Iris pigment epithelial cell (primary cell): ENCODE results near the gene PYGB.

Source experiments
- DNase-seq: peaks from one replicate; pipeline ENCODE4 v3.0.0-alpha.2; 2011; ENCODE audit warnings: low read depth

Gene PYGB

GRCh38 chr20:25247956-25248785 is at the start of gene PYGB:
Gene PYGB (plus strand): TSS chr20:25248085. CDS start chr20:25248179, 94 bp downstream.
- DNase-seq = peak; percentile 83

GRCh38 chr20:25198663-25199383 is 49.1 kb upstream of the PYGB start:
- no peak for DNase-seq

- DNase-seq = no peak
These were observed 48.2 kb upstream of the PYGB start for GRCh38 chr20:25199473-25200260.

- no peak for DNase-seq
These were observed 44.8 kb upstream of the PYGB start for GRCh38 chr20:25203089-25203488.

GRCh38 chr20:25203871-25204320 is 44.0 kb upstream of the PYGB start:
- no peak for DNase-seq

- DNase-seq = no peak
These were observed 43.2 kb upstream of the PYGB start for GRCh38 chr20:25204550-25205276.

- no peak for DNase-seq
These were observed 42.4 kb upstream of the PYGB start for GRCh38 chr20:25205277-25206062.

- no peak for DNase-seq
These were observed 41.9 kb upstream of the PYGB start for GRCh38 chr20:25206063-25206403.

GRCh38 chr20:25206548-25206947 is 41.3 kb upstream of the PYGB start:
- no peak for DNase-seq

- DNase-seq = no peak
These were observed 40.5 kb upstream of the PYGB start for GRCh38 chr20:25207149-25207959.

- DNase-seq = peak; percentile 36
These were observed 39.8 kb upstream of the PYGB start for GRCh38 chr20:25207960-25208534.

GRCh38 chr20:25209400-25209799 is 38.5 kb upstream of the PYGB start:
- DNase-seq = no peak

- no peak for DNase-seq
These were observed 38.0 kb upstream of the PYGB start for GRCh38 chr20:25209911-25210310.

- no peak for DNase-seq
These were observed 36.6 kb upstream of the PYGB start for GRCh38 chr20:25211273-25211672.

- no peak for DNase-seq
These were observed 35.6 kb upstream of the PYGB start for GRCh38 chr20:25212242-25212641.

- DNase-seq = no peak
These were observed 34.1 kb upstream of the PYGB start for GRCh38 chr20:25213566-25214425.

- DNase-seq = no peak
These were observed 33.5 kb upstream of the PYGB start for GRCh38 chr20:25214426-25214790.

GRCh38 chr20:25214819-25215218 is 33.1 kb upstream of the PYGB start:
- no peak for DNase-seq

GRCh38 chr20:25215521-25215920 is 32.4 kb upstream of the PYGB start:
- no peak for DNase-seq
